ENCODE results near the gene FGR.

Gene FGR

GRCh38 chr1:27585684-27586083 lies 49.3 kb downstream of the FGR start:
- no peak for DNase-seq

- DNase-seq = no peak
These were observed 50.5 kb downstream of the FGR start for GRCh38 chr1:27584453-27584852.

GRCh38 chr1:27583479-27583878 lies 51.5 kb downstream of the FGR start:
- no peak for DNase-seq

GRCh38 chr1:27581823-27582243 lies 53.2 kb downstream of the FGR start:
- DNase-seq = no peak

GRCh38 chr1:27577504-27578188 lies 57.3 kb downstream of the FGR start:
- no peak for DNase-seq

- no peak for DNase-seq
These were observed 58.2 kb downstream of the FGR start for GRCh38 chr1:27576806-27577227.

- no peak for DNase-seq
These were observed 59.1 kb downstream of the FGR start for GRCh38 chr1:27575840-27576331.

- no peak for DNase-seq
These were observed 59.8 kb downstream of the FGR start for GRCh38 chr1:27574871-27575831.

GRCh38 chr1:27574001-27574781 lies 60.8 kb downstream of the FGR start:
- DNase-seq = no peak

- DNase-seq = no peak
These were observed 62.1 kb downstream of the FGR start for GRCh38 chr1:27572679-27573426.

- DNase-seq = no peak
These were observed 62.8 kb downstream of the FGR start for GRCh38 chr1:27572019-27572678.

- DNase-seq = no peak
These were observed 63.5 kb downstream of the FGR start for GRCh38 chr1:27571439-27572018.

- no peak for DNase-seq
These were observed 64.2 kb downstream of the FGR start for GRCh38 chr1:27570784-27571183.

- no peak for DNase-seq
These were observed 64.6 kb downstream of the FGR start for GRCh38 chr1:27570356-27570755.

GRCh38 chr1:27569506-27570291 lies 65.3 kb downstream of the FGR start:
- DNase-seq = no peak

- DNase-seq = no peak
These were observed 65.9 kb downstream of the FGR start for GRCh38 chr1:27569088-27569460.

GRCh38 chr1:27568300-27569087 lies 66.5 kb downstream of the FGR start:
- peak; percentile 77 to 85 (median 82) for DNase-seq

- no peak for DNase-seq
These were observed 67.0 kb downstream of the FGR start for GRCh38 chr1:27567971-27568299.

GRCh38 chr1:27567146-27567526 lies 67.8 kb downstream of the FGR start:
- DNase-seq = no peak
